ENCODE data around the gene CLDN15. TPM values are rescaled to one million over a fixed set of nuclear protein-coding genes. Genes with fewer than 3 reads are reported as not detected.
"Not testable (repeated sequence)": the region's sequence is repeated elsewhere in the genome, so short reads cannot be mapped to it uniquely, and the experiment has no call there.

Gene CLDN15
- 0.72 and 2.1 TPM in 2 replicates for total RNA-seq (2014; rRNA removed; shearing (Covaris generic))

- Histone ChIP-seq H3K9me3 (replicated peaks) (no peaks in the 10 kb centered on the region), H3K27ac (no peak within 1 kb of the TSS), H3K27me3 (replicated peaks) (no peaks in the 10 kb centered on the region), H3K4me1 (replicated peaks) (no peaks in the 10 kb centered on the region), H3K36me3 (peaks cover 29% of the 10 kb centered on the region), H3K4me3 (no peak within 1 kb of the TSS)
- DNase-seq (ENCODE audit: low read depth in 1 of 2, low spot score in 2 of 2): no peak
Observed at GRCh38 chr7:101237206-101238067, at the start of gene CLDN15. TSS of gene CLDN15 (minus strand) at chr7:101237802. CDS start at chr7:101237581, 221 bp downstream.

- Histone ChIP-seq H3K4me1 (replicated peaks) (no peaks in the 10 kb centered on the region), H3K27ac (no peak overlapping the region), H3K36me3 (no peaks in the 10 kb centered on the region), H3K27me3 (replicated peaks) (peaks cover 9% of the 10 kb centered on the region; the same call in 1 of the 2 replicates), H3K9me3 (replicated peaks) (no peaks in the 10 kb centered on the region), H3K4me3 (no peak overlapping the region)
- no peak for DNase-seq (ENCODE audit: low read depth in 1 of 2, low spot score in 2 of 2)
Observed at GRCh38 chr7:101287032-101287431, 49.4 kb upstream of the CLDN15 start.

- H3K27ac ChIP-seq; H3K27me3 ChIP-seq (replicated peaks); H3K36me3 ChIP-seq; H3K4me3 ChIP-seq; DNase-seq (ENCODE audit: low read depth in 1 of 2, low spot score in 2 of 2); H3K9me3 ChIP-seq (replicated peaks); H3K4me1 ChIP-seq (replicated peaks): not testable (repeated sequence)
Observed at GRCh38 chr7:101285880-101286279, 48.3 kb upstream of the CLDN15 start.

GRCh38 chr7:101285171-101285570, 47.6 kb upstream of the CLDN15 start:
- no peaks in the 10 kb centered on the region for H3K36me3 ChIP-seq
- no peak overlapping the region for H3K27ac ChIP-seq
- H3K27me3 ChIP-seq (replicated peaks): no peaks in the 10 kb centered on the region
- H3K4me1 ChIP-seq (replicated peaks): no peaks in the 10 kb centered on the region
- no peak overlapping the region for H3K4me3 ChIP-seq
- no peak for DNase-seq (ENCODE audit: low read depth in 1 of 2, low spot score in 2 of 2)
- no peaks in the 10 kb centered on the region for H3K9me3 ChIP-seq (replicated peaks)

- DNase-seq (ENCODE audit: low read depth in 1 of 2, low spot score in 2 of 2); H3K27ac ChIP-seq; H3K27me3 ChIP-seq (replicated peaks); H3K4me3 ChIP-seq; H3K9me3 ChIP-seq (replicated peaks); H3K4me1 ChIP-seq (replicated peaks); H3K36me3 ChIP-seq: not testable (repeated sequence)
Observed at GRCh38 chr7:101280912-101281311, 43.3 kb upstream of the CLDN15 start.

GRCh38 chr7:101278461-101279292, 41.1 kb upstream of the CLDN15 start:
- no peak for DNase-seq (ENCODE audit: low read depth in 1 of 2, low spot score in 2 of 2)
- Histone ChIP-seq H3K4me1 (replicated peaks) (no peaks in the 10 kb centered on the region), H3K36me3 (no peaks in the 10 kb centered on the region), H3K9me3 (replicated peaks) (no peaks in the 10 kb centered on the region), H3K27me3 (replicated peaks) (peaks cover 19% of the 10 kb centered on the region), H3K4me3 (no peak overlapping the region), H3K27ac (no peak overlapping the region)

- Histone ChIP-seq H3K4me1 (replicated peaks) (no peaks in the 10 kb centered on the region), H3K9me3 (replicated peaks) (no peaks in the 10 kb centered on the region), H3K36me3 (no peaks in the 10 kb centered on the region), H3K27ac (no peak overlapping the region), H3K4me3 (no peak overlapping the region), H3K27me3 (replicated peaks) (peaks cover 26% of the 10 kb centered on the region)
- no peak for DNase-seq (ENCODE audit: low read depth in 1 of 2, low spot score in 2 of 2)
Observed at GRCh38 chr7:101277155-101277554, 39.6 kb upstream of the CLDN15 start.

GRCh38 chr7:101273206-101273605, 35.6 kb upstream of the CLDN15 start:
- H3K36me3 ChIP-seq: no peaks in the 10 kb centered on the region
- peaks cover 29% of the 10 kb centered on the region for H3K27me3 ChIP-seq (replicated peaks)
- H3K9me3 ChIP-seq (replicated peaks): no peaks in the 10 kb centered on the region
- no peak overlapping the region for H3K4me3 ChIP-seq
- H3K27ac ChIP-seq: no peak overlapping the region
- H3K4me1 ChIP-seq (replicated peaks): no peaks in the 10 kb centered on the region
- DNase-seq (ENCODE audit: low read depth in 1 of 2, low spot score in 2 of 2): no peak

GRCh38 chr7:101271021-101271420, 33.4 kb upstream of the CLDN15 start:
- no peak for DNase-seq (ENCODE audit: low read depth in 1 of 2, low spot score in 2 of 2)

GRCh38 chr7:101269664-101270063, 32.1 kb upstream of the CLDN15 start:
- peaks cover 33% of the 10 kb centered on the region for H3K27me3 ChIP-seq (replicated peaks)
- H3K9me3 ChIP-seq (replicated peaks): no peaks in the 10 kb centered on the region; the same call in 1 of the 2 replicates
- H3K4me1 ChIP-seq (replicated peaks): no peaks in the 10 kb centered on the region
- no peak overlapping the region for H3K27ac ChIP-seq
- H3K36me3 ChIP-seq: no peaks in the 10 kb centered on the region
- H3K4me3 ChIP-seq: no peak overlapping the region
- DNase-seq (ENCODE audit: low read depth in 1 of 2, low spot score in 2 of 2): no peak

More at GRCh38 chr7:101271021-101271420, 33.4 kb upstream of the CLDN15 start:
- Histone ChIP-seq H3K27me3 (replicated peaks) (peaks cover 33% of the 10 kb centered on the region), H3K36me3 (no peaks in the 10 kb centered on the region), H3K4me3 (no peak overlapping the region), H3K4me1 (replicated peaks) (no peaks in the 10 kb centered on the region), H3K9me3 (replicated peaks) (no peaks in the 10 kb centered on the region; the same call in 1 of the 2 replicates), H3K27ac (no peak overlapping the region)

- Histone ChIP-seq H3K36me3 (no peaks in the 10 kb centered on the region), H3K4me1 (replicated peaks) (no peaks in the 10 kb centered on the region), H3K27me3 (replicated peaks) (peaks cover 27% of the 10 kb centered on the region), H3K4me3 (no peak overlapping the region), H3K9me3 (replicated peaks) (no peaks in the 10 kb centered on the region; the same call in 1 of the 2 replicates), H3K27ac (no peak overlapping the region)
- no peak for DNase-seq (ENCODE audit: low read depth in 1 of 2, low spot score in 2 of 2)
Observed at GRCh38 chr7:101265622-101266516, 28.3 kb upstream of the CLDN15 start.

- H3K27me3 ChIP-seq (replicated peaks): peaks cover 25% of the 10 kb centered on the region
- H3K27ac ChIP-seq; H3K4me1 ChIP-seq (replicated peaks); H3K4me3 ChIP-seq; H3K9me3 ChIP-seq (replicated peaks); H3K36me3 ChIP-seq; DNase-seq (ENCODE audit: low read depth in 1 of 2, low spot score in 2 of 2): not testable (repeated sequence)
Observed at GRCh38 chr7:101264102-101264706, 26.6 kb upstream of the CLDN15 start.

- Histone ChIP-seq H3K9me3 (replicated peaks) (no peaks in the 10 kb centered on the region), H3K27ac (no peak overlapping the region), H3K4me3 (no peak overlapping the region), H3K4me1 (replicated peaks) (no peaks in the 10 kb centered on the region), H3K36me3 (no peaks in the 10 kb centered on the region), H3K27me3 (replicated peaks) (peaks cover 22% of the 10 kb centered on the region)
- DNase-seq (ENCODE audit: low read depth in 1 of 2, low spot score in 2 of 2): no peak
Observed at GRCh38 chr7:101258243-101258731, 20.7 kb upstream of the CLDN15 start.

All from SJSA1 (cell line).